Measurements from ENCODE around the gene SEPTIN8.

Gene SEPTIN8

DNA sequence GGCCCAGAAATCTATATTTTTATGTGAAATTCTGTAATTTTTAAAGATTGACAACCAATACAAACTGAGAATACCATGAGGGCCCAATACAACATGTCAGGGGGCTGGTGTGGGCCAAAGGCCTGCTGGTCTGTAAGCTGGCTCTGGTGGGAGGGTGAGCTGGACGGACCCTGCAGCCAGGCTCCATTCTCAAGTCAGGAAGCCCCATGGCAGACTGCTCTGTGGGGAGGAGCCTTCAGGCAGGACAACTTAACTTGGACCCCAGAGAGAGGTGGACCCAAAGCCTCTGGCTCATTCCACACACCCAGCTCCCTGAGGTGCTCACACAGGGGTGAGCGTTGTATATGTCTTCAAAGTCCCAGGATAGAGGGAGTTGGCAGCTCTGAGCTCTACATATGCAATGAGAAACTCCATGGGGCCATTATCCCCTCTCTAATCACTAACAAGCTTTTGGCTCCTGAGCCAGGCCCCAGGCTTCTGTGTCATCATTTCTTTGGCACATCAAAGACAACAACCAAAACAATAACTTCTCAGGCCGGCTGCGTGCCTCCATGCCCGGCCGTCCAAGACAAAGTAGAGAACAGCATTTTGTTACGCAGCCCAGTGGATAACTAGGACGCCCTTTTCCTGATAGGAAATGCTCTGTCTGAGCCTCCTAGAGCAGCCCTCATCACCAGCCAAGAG is 6.4 kb downstream of the SEPTIN8 start:
- H3K27me3 ChIP-seq (ENCODE audit: control insufficient read depth in 3 of 3, insufficient read depth in 3 of 3, low read depth in 1 of 3, low read length in 3 of 3): no peaks in the 10 kb centered on the region
- H3K79me1 ChIP-seq (ENCODE audit: low read depth, low read length): peaks cover 22% of the 10 kb centered on the region
- no peak overlapping the region for H2BK15ac ChIP-seq (ENCODE audit: low read length)
- peaks cover 2 to 26% of the 10 kb centered on the region in 2 donors for H3K4me1 ChIP-seq (ENCODE audit: control insufficient read depth in 2 of 2, insufficient read depth in 1 of 2, low read depth in 1 of 2, low read length in 2 of 2)
- no peak overlapping the region for H2BK120ac ChIP-seq (ENCODE audit: low read depth, low read length)
- peak overlapping the region; percentile 70 for H2BK12ac ChIP-seq (ENCODE audit: low read length)
- H2AFZ ChIP-seq (ENCODE audit: low read length): no peak overlapping the region
- no CpG with 5 or more reads among the region's 8 CpGs for WGBS, 2 donors (ENCODE audit: extremely low coverage in 2 of 2, insufficient read length in 2 of 2, insufficient replicate concordance in 1 of 2)
- H2AK5ac ChIP-seq (ENCODE audit: low read depth, low read length): no peak overlapping the region
- H3K14ac ChIP-seq (ENCODE audit: low read length): peak overlapping the region; percentile 17
- no peak overlapping the region for H3K27ac ChIP-seq (replicated peaks; ENCODE audit: low read length)
- H4K8ac ChIP-seq (ENCODE audit: low read depth, low read length): no peak overlapping the region
- no peak overlapping the region for H3K4me2 ChIP-seq (ENCODE audit: insufficient read depth, low read length, poor library complexity, severe bottlenecking)
- H3K23ac ChIP-seq (ENCODE audit: low read depth, low read length, poor library complexity): peak overlapping the region; percentile 48
- DNase-seq (ENCODE audit: low spot score): no peak
- no peak overlapping the region for H3K4me3 ChIP-seq (ENCODE audit: low read length in 2 of 2)
- no peak overlapping the region for H4K91ac ChIP-seq (ENCODE audit: low read depth, low read length, poor library complexity)
- no peak overlapping the region for H3K4ac ChIP-seq (ENCODE audit: low read length)
- peak overlapping the region; percentile 58 for H3K18ac ChIP-seq (ENCODE audit: low read length)
- no peak overlapping the region for H3K9ac ChIP-seq (ENCODE audit: low read depth, low read length, poor library complexity)
- H2BK5ac ChIP-seq (ENCODE audit: low read length): peak overlapping the region; percentile 7
- H3K9me3 ChIP-seq (replicated peaks in 1 of 2; ENCODE audit: control insufficient read depth in 2 of 2, insufficient read depth in 1 of 2, low read depth in 1 of 2, low read length in 2 of 2): no peaks in the 10 kb centered on the region
- H3K36me3 ChIP-seq (replicated peaks in 1 of 2; ENCODE audit: control insufficient read depth in 2 of 2, insufficient read depth in 2 of 2, low read length in 2 of 2): no peaks in the 10 kb centered on the region

DNA sequence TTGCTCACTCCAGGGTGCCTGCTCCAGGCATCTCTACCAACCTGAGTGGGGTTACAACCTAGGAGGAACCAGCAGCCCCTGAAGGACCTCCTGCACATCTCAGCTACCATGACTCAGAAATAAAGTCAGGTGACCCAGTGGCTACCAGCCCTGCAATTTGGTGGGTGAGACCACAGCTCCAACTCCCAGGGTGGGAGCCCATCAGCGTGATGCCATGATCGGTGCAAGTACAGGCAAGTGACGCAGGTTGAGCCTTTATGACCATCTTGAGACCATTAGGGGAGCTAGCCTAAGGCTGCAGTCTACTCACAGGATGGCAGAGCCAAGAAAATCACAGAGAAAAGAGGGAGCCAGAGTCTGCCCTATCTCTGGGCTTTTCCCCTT is 8.6 kb downstream of the SEPTIN8 start:
- no CpG with 5 or more reads among the region's 3 CpGs for WGBS, 2 donors (ENCODE audit: extremely low coverage in 2 of 2, insufficient read length in 2 of 2, insufficient replicate concordance in 1 of 2)
- Histone ChIP-seq H3K27me3 (ENCODE audit: control insufficient read depth in 3 of 3, insufficient read depth in 3 of 3, low read depth in 1 of 3, low read length in 3 of 3) (no peaks in the 10 kb centered on the region), H2BK5ac (ENCODE audit: low read length) (no peak overlapping the region), H3K18ac (ENCODE audit: low read length) (no peak overlapping the region), H2AK5ac (ENCODE audit: low read depth, low read length) (no peak overlapping the region), H3K4me3 (ENCODE audit: low read length in 2 of 2) (no peak overlapping the region), H3K4ac (ENCODE audit: low read length) (no peak overlapping the region), H3K79me1 (ENCODE audit: low read depth, low read length) (peaks cover 16% of the 10 kb centered on the region), H3K14ac (ENCODE audit: low read length) (no peak overlapping the region), H3K9me3 (replicated peaks in 1 of 2; ENCODE audit: control insufficient read depth in 2 of 2, insufficient read depth in 1 of 2, low read depth in 1 of 2, low read length in 2 of 2) (no peaks in the 10 kb centered on the region), H2BK15ac (ENCODE audit: low read length) (no peak overlapping the region), H4K91ac (ENCODE audit: low read depth, low read length, poor library complexity) (no peak overlapping the region), H3K36me3 (replicated peaks in 1 of 2; ENCODE audit: control insufficient read depth in 2 of 2, insufficient read depth in 2 of 2, low read length in 2 of 2) (peaks cover 10 to 17% of the 10 kb centered on the region in 2 donors), H2BK120ac (ENCODE audit: low read depth, low read length) (no peak overlapping the region), H3K9ac (ENCODE audit: low read depth, low read length, poor library complexity) (no peak overlapping the region), H3K23ac (ENCODE audit: low read depth, low read length, poor library complexity) (no peak overlapping the region), H3K27ac (replicated peaks; ENCODE audit: low read length) (no peak overlapping the region), H4K8ac (ENCODE audit: low read depth, low read length) (no peak overlapping the region), H3K4me1 (ENCODE audit: control insufficient read depth in 2 of 2, insufficient read depth in 1 of 2, low read depth in 1 of 2, low read length in 2 of 2) (peaks cover 0 to 17% of the 10 kb centered on the region in 2 donors), H3K4me2 (ENCODE audit: insufficient read depth, low read length, poor library complexity, severe bottlenecking) (no peak overlapping the region), H2BK12ac (ENCODE audit: low read length) (no peak overlapping the region), H2AFZ (ENCODE audit: low read length) (no peak overlapping the region)
- no peak for DNase-seq (ENCODE audit: low spot score)

DNA sequence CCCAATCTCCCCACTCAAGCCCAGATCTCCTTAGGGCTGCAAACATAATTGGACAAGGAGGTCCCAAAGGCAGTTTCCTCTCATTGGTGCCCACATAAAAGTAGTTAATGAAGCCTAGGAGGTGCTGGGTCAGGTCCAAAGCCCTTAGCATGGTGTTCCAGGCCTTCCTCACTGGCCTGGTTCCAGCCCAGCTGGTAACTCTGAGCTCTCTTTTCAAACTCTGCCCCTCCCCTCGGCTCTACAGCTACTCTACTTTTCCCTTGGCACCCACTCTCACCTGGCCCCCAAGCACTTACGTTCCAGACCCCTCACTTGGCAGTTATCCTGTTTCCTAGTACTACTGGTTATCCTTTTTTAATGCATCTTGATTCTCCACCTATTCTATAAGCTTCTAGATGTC is 9.9 kb downstream of the SEPTIN8 start:
- no peak overlapping the region for H3K4me2 ChIP-seq (ENCODE audit: insufficient read depth, low read length, poor library complexity, severe bottlenecking)
- no peak overlapping the region for H3K14ac ChIP-seq (ENCODE audit: low read length)
- H2BK5ac ChIP-seq (ENCODE audit: low read length): no peak overlapping the region
- no peaks in the 10 kb centered on the region for H3K9me3 ChIP-seq (replicated peaks in 1 of 2; ENCODE audit: control insufficient read depth in 2 of 2, insufficient read depth in 1 of 2, low read depth in 1 of 2, low read length in 2 of 2)
- no peak overlapping the region for H3K9ac ChIP-seq (ENCODE audit: low read depth, low read length, poor library complexity)
- H3K79me1 ChIP-seq (ENCODE audit: low read depth, low read length): peaks cover 9% of the 10 kb centered on the region
- peaks cover 21 to 30% of the 10 kb centered on the region in 2 donors for H3K36me3 ChIP-seq (replicated peaks in 1 of 2; ENCODE audit: control insufficient read depth in 2 of 2, insufficient read depth in 2 of 2, low read length in 2 of 2)
- no peak overlapping the region for H3K4ac ChIP-seq (ENCODE audit: low read length)
- H3K27me3 ChIP-seq (ENCODE audit: control insufficient read depth in 3 of 3, insufficient read depth in 3 of 3, low read depth in 1 of 3, low read length in 3 of 3): no peaks in the 10 kb centered on the region
- no peak overlapping the region for H2BK12ac ChIP-seq (ENCODE audit: low read length)
- no peak overlapping the region for H3K4me3 ChIP-seq (ENCODE audit: low read length in 2 of 2)
- no peak overlapping the region for H2BK15ac ChIP-seq (ENCODE audit: low read length)
- H2AFZ ChIP-seq (ENCODE audit: low read length): no peak overlapping the region
- DNase-seq (ENCODE audit: low spot score): no peak
- no CpG with 5 or more reads among the region's 2 CpGs for WGBS, 2 donors (ENCODE audit: extremely low coverage in 2 of 2, insufficient read length in 2 of 2, insufficient replicate concordance in 1 of 2)
- no peak overlapping the region for H3K23ac ChIP-seq (ENCODE audit: low read depth, low read length, poor library complexity)
- no peak overlapping the region for H3K18ac ChIP-seq (ENCODE audit: low read length)
- H4K8ac ChIP-seq (ENCODE audit: low read depth, low read length): no peak overlapping the region
- H2AK5ac ChIP-seq (ENCODE audit: low read depth, low read length): no peak overlapping the region
- H4K91ac ChIP-seq (ENCODE audit: low read depth, low read length, poor library complexity): no peak overlapping the region
- no peak overlapping the region for H2BK120ac ChIP-seq (ENCODE audit: low read depth, low read length)
- no peak overlapping the region for H3K27ac ChIP-seq (replicated peaks; ENCODE audit: low read length)
- peaks cover 0 to 13% of the 10 kb centered on the region in 2 donors for H3K4me1 ChIP-seq (ENCODE audit: control insufficient read depth in 2 of 2, insufficient read depth in 1 of 2, low read depth in 1 of 2, low read length in 2 of 2)

- H3K27me3 ChIP-seq (ENCODE audit: control insufficient read depth in 3 of 3, insufficient read depth in 3 of 3, low read depth in 1 of 3, low read length in 3 of 3): no peaks in the 10 kb centered on the region
- no peak overlapping the region for H3K18ac ChIP-seq (ENCODE audit: low read length)
- no peak for DNase-seq (ENCODE audit: low spot score)
- peaks cover 0 to 9% of the 10 kb centered on the region in 2 donors for H3K4me1 ChIP-seq (ENCODE audit: control insufficient read depth in 2 of 2, insufficient read depth in 1 of 2, low read depth in 1 of 2, low read length in 2 of 2)
- H3K4me3 ChIP-seq (ENCODE audit: low read length in 2 of 2): no peak overlapping the region
- H2AFZ ChIP-seq (ENCODE audit: low read length): no peak overlapping the region
- H3K14ac ChIP-seq (ENCODE audit: low read length): peak overlapping the region; percentile 21
- H2BK5ac ChIP-seq (ENCODE audit: low read length): no peak overlapping the region
- H3K79me1 ChIP-seq (ENCODE audit: low read depth, low read length): peaks cover 9% of the 10 kb centered on the region
- H2BK120ac ChIP-seq (ENCODE audit: low read depth, low read length): no peak overlapping the region
- H3K9ac ChIP-seq (ENCODE audit: low read depth, low read length, poor library complexity): no peak overlapping the region
- H4K91ac ChIP-seq (ENCODE audit: low read depth, low read length, poor library complexity): no peak overlapping the region
- no peak overlapping the region for H3K4ac ChIP-seq (ENCODE audit: low read length)
- H3K27ac ChIP-seq (replicated peaks; ENCODE audit: low read length): no peak overlapping the region
- no peaks in the 10 kb centered on the region for H3K9me3 ChIP-seq (replicated peaks in 1 of 2; ENCODE audit: control insufficient read depth in 2 of 2, insufficient read depth in 1 of 2, low read depth in 1 of 2, low read length in 2 of 2)
- WGBS, 2 donors (ENCODE audit: extremely low coverage in 2 of 2, insufficient read length in 2 of 2, insufficient replicate concordance in 1 of 2): no CpG with 5 or more reads among the region's 1 CpG
- H3K36me3 ChIP-seq (replicated peaks in 1 of 2; ENCODE audit: control insufficient read depth in 2 of 2, insufficient read depth in 2 of 2, low read length in 2 of 2): peaks cover 24 to 34% of the 10 kb centered on the region in 2 donors
- no peak overlapping the region for H2BK15ac ChIP-seq (ENCODE audit: low read length)
- no peak overlapping the region for H2BK12ac ChIP-seq (ENCODE audit: low read length)
- H2AK5ac ChIP-seq (ENCODE audit: low read depth, low read length): no peak overlapping the region
- H3K4me2 ChIP-seq (ENCODE audit: insufficient read depth, low read length, poor library complexity, severe bottlenecking): no peak overlapping the region
- H4K8ac ChIP-seq (ENCODE audit: low read depth, low read length): no peak overlapping the region
- H3K23ac ChIP-seq (ENCODE audit: low read depth, low read length, poor library complexity): peak overlapping the region; percentile 47
Measured at GRCh38 chr5:132766806-132767055, 10.3 kb downstream of the SEPTIN8 start.

Data from neuronal stem cell (in vitro differentiated cells).